HT1080 (cell line): Measurements from ENCODE around the gene SPATC1L. TPM values are rescaled to one million over a fixed set of nuclear protein-coding genes. Genes with fewer than 3 reads are reported as not detected.
A peak's percentile ranks its signal among the peaks of the same experiment; 100 is the strongest.
"Not testable (repeated sequence)": the region's sequence is repeated elsewhere in the genome, so short reads cannot be mapped to it uniquely, and the experiment has no call there.

Experiments used
- DNase-seq: peaks from one replicate; pipeline ENCODE4 v3.0.0-alpha.2; 2015; ENCODE audit warnings: low read depth
- total RNA-seq: library from RNA; depleted of rRNA; stranded (reverse); fragments of >200 nt; shearing (Covaris generic); gene quantifications from 2 replicates; pipeline ENCODE4 v1.2.3, GENCODE V29; 2014

SPATC1L gene
- total RNA-seq, 1 experiment from 2014 or later: 16.4 TPM

GRCh38 chr21:46184625-46185555, 631 bp upstream of the SPATC1L start:
- peak; percentile 83 for DNase-seq

GRCh38 chr21:46183337-46183909, 836 bp downstream of the SPATC1L start:
- DNase-seq: not testable (repeated sequence)

DNA sequence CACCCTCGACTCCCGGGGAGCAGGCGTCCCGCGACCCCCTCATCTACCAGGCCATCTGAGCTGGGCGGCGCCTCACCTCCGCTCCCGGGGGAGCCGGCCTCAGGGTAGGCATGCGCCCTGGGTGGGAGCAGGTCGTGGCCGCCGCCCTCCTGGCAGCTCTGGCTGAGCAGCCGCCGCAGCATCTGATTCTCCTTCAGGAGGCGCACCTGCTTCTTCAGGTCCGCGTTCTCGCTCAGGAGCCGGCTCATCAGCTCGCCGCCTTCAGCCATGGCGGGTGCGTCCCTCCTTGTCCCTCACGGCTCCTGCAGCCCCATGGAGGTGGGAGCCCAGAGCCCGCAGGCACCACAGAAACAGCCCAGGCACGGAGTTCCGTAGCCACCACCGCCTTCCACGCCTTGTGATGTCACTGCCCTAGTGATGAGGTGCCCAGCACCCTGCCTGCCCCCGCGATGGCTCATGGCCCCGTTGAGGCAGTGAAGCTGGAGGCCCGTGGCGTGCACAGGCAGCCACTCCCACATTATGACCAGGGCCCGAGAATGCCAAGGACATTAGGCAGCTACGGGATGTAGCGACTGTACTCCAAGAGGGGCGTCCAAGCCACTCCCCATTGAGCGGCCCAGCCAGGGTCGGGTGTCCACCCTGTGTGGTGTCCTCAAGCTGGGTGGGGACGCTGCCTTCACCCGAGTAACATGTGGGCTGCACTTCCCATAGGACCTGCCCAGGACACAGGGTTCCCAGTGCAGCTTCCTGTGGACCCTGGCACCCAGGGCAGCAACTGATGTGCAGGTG, 1.5 kb downstream of the SPATC1L start:
- DNase-seq: no peak

GRCh38 chr21:46181953-46182547, 2.2 kb downstream of the SPATC1L start:
- no peak for DNase-seq

GRCh38 chr21:46181436-46181835, 2.8 kb downstream of the SPATC1L start:
- DNase-seq: no peak

DNA sequence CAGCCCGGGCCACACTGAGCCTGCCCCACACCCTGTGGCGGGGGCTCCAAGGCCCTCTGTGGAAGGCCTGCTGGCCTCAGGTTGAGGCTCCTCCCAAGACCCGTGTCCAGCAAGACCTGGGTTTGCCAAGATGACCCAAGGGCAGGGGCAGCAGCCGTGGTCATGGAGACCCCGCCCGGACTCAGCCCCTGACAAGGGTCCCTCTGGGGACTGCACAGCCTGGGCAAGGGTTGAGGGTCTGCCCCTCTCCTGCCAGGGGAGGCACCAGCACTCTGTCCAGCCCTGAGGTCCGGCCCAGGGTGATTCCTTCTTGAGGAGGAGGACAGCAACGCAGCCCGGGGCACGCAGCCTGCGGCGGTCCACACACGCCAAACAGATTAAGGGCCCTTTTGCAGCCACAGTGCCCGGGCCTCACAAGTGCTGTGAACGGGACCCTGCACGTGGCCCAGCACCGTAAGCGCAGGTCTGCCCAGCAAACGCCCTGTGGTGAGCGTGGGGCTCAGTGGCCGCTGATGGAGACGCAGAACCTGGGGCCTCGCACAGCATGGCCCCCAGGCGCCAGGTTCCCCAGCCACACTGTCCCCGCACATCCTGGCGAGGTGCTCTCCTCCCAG, 3.4 kb downstream of the SPATC1L start:
- no peak for DNase-seq

- DNase-seq: no peak
These were observed 4.1 kb downstream of the SPATC1L start for GRCh38 chr21:46180079-46180722.

DNA sequence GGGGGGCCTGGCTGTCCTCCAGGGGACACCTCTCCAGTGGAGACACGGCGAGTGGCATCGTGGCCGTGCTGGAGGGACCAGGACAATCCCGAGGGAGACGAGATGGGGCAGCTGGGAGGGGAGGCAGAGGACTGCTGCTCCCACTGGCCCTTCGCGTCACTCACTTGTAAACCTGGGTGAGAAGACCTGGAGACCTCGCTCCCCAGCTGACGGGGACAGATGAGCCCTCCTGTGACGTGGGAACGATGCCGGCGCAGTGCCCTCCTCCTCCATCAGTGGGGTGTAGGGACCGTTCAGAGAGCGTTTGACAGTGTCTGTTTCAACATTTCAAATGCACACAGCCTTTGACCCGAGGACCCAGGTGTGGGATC, 4.6 kb downstream of the SPATC1L start:
- no peak for DNase-seq

DNA sequence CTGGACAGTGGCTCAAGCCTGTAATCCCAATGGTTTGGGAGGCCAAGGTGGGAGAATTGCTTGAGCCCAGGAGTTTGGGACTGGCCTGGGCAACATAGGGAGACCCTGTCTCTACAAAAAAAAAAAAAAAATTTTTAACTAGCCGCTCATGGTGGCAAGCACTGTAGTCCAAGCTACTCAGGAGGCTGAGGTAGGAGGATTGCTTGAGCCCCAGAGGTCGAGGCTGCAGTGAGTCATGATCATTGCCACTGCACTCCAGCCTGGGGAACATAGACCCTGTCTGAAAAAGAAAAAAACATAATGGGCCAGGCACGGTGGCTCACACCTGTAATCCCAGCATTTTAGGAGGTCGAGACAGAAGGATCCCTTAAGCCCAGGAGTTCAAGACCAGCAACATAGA, 5.3 kb downstream of the SPATC1L start:
- DNase-seq: no peak

GRCh38 chr21:46176443-46177129, 7.7 kb downstream of the SPATC1L start:
- DNase-seq: not testable (repeated sequence)

DNA sequence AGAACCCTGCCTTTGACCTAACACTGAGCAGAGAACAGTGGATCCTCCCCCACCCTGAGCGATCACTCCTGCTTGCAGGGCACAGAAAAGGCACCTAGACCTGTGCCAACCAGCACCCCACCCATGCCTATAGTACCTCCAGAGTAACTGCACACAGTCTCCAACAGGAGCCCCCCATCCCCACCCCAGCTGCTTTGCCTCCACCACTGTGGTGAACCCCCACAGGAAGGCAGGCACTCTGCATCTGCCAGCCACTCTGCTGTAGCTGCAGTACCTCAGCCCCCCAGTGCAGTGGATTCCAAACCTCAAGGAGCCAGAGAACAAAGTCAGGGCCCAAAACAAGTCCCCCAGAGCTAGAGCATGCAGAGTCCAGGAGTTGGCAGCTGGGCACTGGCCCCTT, 10.7 kb downstream of the SPATC1L start:
- no peak for DNase-seq

GRCh38 chr21:46172863-46173528, 11.3 kb downstream of the SPATC1L start:
- no peak for DNase-seq

DNA sequence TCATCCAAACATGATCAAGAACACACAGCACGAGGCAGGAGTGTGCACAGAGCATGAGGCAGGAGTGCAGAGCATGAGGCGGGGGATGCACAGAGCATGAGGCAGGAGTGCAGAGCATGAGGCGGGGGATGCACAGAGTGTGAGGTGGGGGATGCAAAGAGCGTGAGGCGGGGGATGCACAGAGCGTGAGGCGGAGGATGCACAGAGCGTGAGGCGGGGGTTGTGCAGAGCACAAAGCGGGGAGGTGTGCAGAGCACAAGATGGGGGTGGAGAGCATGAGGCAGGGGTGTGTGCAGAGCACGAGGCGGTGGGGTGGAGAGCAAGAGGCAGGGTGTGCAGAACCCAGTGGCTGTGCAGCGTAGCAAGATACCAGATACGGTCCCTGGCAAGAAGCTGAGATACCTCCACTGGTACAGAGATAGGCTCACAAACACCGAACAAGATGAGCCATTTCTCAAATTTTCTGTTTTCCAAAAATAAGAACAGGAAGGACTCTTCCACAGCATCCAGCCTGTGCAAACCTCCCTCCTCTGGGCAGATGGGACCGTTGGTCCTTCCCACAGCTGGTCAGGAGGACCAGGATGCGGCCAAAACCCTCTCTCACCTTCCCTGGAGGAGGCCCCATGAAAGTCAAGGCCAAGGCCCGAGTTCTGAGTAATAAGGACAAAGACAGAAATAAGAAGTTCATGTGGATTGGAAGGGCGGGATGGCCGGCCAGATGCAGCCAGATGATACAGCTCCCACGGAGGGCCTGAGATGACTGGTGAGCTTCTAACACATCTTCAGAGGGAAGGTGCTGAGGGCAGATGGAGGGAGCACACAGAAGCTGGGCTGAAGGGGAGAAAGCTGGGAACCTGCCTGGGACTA, 12.0 kb downstream of the SPATC1L start:
- no peak for DNase-seq

DNA sequence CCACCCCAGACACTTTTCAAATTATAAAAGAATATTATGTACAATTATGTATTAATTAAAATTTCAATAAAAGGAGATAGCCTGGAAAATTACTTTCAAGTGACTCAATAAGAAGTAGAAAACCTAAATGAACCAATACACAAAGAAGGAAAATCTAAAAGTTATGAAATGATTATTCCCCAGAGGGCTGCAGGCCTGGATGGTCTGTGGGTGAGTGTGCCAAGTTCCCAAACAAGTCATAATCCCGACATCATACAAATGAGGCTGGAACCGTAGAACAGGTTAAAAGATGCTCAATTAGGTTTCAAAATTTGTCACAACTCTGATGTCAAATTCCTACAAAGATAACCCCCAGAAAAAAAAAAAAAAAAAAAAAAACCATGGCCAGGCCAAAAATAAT, 12.7 kb downstream of the SPATC1L start:
- no peak for DNase-seq

DNA sequence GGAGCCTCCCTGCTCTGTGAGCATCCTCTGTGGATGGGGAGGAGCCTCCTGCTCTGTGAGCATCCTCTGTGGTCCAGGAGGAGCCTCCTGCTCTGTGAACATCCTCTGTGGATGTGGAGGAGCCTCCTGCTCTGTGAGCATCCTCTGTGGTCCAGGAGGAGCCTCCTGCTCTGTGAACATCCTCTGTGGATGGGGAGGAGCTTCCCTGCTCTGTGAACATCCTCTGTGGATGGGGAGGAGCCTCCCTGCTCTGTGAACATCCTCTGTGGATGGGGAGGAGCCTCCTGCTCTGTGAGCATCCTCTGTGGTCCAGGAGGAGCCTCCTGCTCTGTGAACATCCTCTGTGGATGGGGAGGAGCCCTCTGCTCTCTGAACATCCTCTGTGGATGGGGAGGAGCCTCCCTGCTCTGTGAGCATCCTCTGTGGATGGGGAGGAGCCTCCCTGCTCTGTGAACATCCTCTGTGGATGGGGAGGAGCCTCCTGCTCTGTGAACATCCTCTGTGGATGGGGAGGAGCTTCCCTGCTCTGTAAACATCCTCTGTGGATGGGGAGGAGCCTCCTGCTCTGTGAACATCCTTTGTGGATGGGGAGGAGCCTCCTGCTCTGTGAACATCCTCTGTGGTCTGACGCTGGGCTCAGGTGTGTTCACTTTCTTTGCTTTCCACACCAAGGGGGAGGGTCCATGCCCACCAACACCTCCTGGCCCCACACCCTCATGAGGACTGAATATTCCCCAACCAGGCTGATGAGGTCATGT, 13.6 kb downstream of the SPATC1L start:
- DNase-seq: not testable (repeated sequence)

GRCh38 chr21:46168659-46169386, 15.4 kb downstream of the SPATC1L start:
- no peak for DNase-seq

DNA sequence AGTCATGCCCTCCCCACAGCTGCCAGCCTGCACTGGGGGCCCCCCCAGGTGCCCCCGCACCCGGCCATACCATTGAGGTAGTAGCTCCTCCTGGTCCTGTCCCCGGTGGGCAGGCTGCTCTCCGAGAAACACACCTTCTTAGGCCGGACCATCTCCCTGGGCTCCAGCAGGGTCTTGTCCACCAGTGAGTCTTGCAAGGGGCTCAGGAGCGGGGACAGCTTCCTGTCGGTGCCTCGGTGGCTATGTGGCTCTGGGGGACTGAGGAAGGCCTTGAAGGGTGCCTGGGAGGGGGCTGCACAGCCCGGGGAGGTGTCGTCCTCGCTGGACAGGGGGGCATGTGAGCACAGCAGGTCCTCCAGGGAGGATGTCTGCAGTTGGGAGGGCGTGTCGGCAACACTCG, 16.0 kb downstream of the SPATC1L start:
- no peak for DNase-seq
